Neural crest cell (in vitro differentiated cells): Measurements from ENCODE around the gene TMX1. TPM values are rescaled to one million over a fixed set of nuclear protein-coding genes. Genes with fewer than 3 reads are reported as not detected.

Experiments
- DNase-seq: peaks from one replicate; pipeline ENCODE4 v3.0.0; 2021; ENCODE audit warnings: low read depth, mixed read lengths, low spot score
- H3K27ac Mint-ChIP-seq: one replicate; pipeline ENCODE4 v1.8.0; 2021; ENCODE audit warnings: mild to moderate bottlenecking, mixed read lengths; ENCODE audit not compliant: unreplicated experiment
- H3K27me3 Mint-ChIP-seq: 2 replicates; pipeline ENCODE4 v1.8.0; 2021; ENCODE audit warnings: low read depth, mild to moderate bottlenecking, mixed read lengths
- H3K36me3 Mint-ChIP-seq: 2 replicates; pipeline ENCODE4 v1.8.0; 2021; ENCODE audit warnings: low read depth, mild to moderate bottlenecking, mixed read lengths
- H3K4me1 Mint-ChIP-seq: 2 replicates; pipeline ENCODE4 v1.8.0; 2021; ENCODE audit warnings: mixed read lengths
- H3K4me3 Mint-ChIP-seq: one replicate; pipeline ENCODE4 v1.8.0; 2021; ENCODE audit warnings: mild to moderate bottlenecking, mixed read lengths
- H3K9me3 Mint-ChIP-seq: 2 replicates; pipeline ENCODE4 v1.8.0; 2021; ENCODE audit warnings: mixed read lengths
- total RNA-seq: library from RNA; stranded (reverse); gene quantifications from 2 replicates; pipeline ENCODE4 v1.2.1, GENCODE V29; 2021
- TF ChIP-seq, protein P1 (sequence below): fragments of 200-600 bp; sonication (generic); conservative IDR thresholded peaks from 2 replicates; pipeline ENCODE4 v1.5.0; 2021; ENCODE audit warnings: antibody characterized with exemption, mild to moderate bottlenecking

Gene TMX1
- total RNA-seq, 1 donor from 2014 or later = 61.9 TPM

DNA sequence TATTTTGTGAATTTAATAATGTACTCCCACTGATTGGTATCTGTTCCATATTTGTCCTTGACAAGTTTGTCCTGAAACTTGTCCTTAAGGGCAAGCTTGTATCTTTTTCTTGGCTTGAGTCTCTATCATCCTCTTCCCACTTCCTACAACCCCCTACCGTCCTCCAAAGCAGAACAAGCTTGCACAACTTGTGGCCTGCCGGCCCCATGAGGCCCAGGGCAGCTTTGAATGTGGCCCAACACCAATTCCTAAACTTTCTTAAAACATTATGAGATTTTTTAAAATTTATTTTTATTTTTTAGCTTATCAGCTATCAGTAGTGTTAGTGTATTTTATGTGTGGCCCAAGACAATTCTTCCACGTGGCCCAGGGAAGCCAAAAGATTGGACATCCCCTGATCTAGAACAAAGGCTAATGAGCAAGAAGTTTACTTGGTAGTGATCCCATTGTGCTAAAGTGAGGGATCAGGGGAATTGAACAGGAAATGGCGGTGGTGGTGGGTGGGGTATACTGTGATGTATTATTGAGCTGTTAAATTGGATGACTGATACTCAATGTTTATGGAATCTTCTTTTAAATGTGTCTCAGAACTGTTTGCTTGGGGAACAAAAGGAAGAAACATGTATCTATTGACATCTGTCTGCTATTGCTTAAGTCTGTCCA is 37.8 kb downstream of the TMX1 start:
- H3K4me1 Mint-ChIP-seq = no peaks in the 10 kb centered on the region
- H3K27ac Mint-ChIP-seq = no peak overlapping the region
- H3K36me3 Mint-ChIP-seq = no peaks in the 10 kb centered on the region
- DNase-seq = no peak
- no peaks in the 10 kb centered on the region for H3K27me3 Mint-ChIP-seq
- H3K4me3 Mint-ChIP-seq = no peak overlapping the region
- no peaks in the 10 kb centered on the region for H3K9me3 Mint-ChIP-seq
- TF ChIP-seq, protein P1, sequence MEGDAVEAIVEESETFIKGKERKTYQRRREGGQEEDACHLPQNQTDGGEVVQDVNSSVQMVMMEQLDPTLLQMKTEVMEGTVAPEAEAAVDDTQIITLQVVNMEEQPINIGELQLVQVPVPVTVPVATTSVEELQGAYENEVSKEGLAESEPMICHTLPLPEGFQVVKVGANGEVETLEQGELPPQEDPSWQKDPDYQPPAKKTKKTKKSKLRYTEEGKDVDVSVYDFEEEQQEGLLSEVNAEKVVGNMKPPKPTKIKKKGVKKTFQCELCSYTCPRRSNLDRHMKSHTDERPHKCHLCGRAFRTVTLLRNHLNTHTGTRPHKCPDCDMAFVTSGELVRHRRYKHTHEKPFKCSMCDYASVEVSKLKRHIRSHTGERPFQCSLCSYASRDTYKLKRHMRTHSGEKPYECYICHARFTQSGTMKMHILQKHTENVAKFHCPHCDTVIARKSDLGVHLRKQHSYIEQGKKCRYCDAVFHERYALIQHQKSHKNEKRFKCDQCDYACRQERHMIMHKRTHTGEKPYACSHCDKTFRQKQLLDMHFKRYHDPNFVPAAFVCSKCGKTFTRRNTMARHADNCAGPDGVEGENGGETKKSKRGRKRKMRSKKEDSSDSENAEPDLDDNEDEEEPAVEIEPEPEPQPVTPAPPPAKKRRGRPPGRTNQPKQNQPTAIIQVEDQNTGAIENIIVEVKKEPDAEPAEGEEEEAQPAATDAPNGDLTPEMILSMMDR = no peak

DNA sequence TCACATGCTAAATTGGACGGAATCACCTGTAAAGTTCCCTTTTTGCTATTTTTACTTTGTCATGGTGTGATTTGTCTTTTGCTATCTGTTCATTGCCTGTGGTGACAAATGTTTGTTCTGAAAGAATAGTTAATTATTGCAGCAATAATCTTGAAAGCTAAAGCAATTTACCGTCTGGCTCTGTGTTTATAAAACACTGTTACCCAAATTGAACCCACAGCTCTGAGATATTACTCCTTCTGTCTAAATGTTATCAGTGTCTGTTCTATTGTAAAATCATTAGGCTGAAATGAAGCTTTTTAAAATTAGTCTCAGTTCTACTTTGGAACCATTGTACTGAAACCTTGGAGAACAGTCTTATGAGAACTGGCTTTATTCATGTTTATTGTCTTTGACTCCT is 42.5 kb downstream of the TMX1 start:
- TF ChIP-seq, protein P1 = no peak
- DNase-seq = no peak
- H3K4me3 Mint-ChIP-seq = no peak overlapping the region
- H3K27ac Mint-ChIP-seq = no peak overlapping the region
- H3K4me1 Mint-ChIP-seq = peaks cover 15% of the 10 kb centered on the region
- no peaks in the 10 kb centered on the region for H3K36me3 Mint-ChIP-seq
- H3K9me3 Mint-ChIP-seq = no peaks in the 10 kb centered on the region
- H3K27me3 Mint-ChIP-seq = no peaks in the 10 kb centered on the region

DNA sequence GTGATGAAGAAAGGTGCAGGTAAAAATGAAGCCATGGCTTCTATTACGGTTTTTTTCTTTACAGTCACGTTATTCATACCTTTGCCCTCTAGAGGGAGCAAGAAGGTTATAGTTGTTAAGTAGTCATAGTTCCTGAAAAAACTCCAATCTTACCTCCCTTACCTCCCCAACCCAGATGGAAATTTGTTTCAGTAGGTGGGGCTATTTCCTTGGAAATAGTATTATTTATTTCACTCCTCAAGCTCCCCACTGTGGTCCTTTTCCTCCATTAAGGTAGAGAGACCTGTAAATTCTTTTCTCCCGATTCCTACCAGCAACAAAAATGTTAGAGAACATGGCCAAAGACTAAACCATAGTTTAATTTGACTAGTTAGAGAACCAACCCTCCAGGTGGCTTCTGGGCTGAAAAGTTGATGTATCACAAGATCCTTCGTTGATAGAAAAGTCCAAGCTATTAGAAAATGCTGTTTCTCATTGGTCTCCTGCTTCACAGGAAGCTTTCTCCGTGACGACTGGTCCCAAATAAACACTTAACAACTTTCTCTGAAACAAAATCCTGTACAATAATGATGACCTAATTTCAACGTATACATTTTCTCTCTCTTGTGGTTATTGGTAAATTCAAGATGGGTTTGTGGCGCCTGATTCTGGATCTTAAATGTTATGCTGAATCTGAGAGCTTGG is 43.5 kb downstream of the TMX1 start:
- no peak overlapping the region for H3K27ac Mint-ChIP-seq
- no peak for DNase-seq
- H3K36me3 Mint-ChIP-seq = no peaks in the 10 kb centered on the region
- TF ChIP-seq, protein P1 = peak; percentile 94
- H3K9me3 Mint-ChIP-seq = no peaks in the 10 kb centered on the region
- H3K4me3 Mint-ChIP-seq = no peak overlapping the region
- no peaks in the 10 kb centered on the region for H3K27me3 Mint-ChIP-seq
- peaks cover 15% of the 10 kb centered on the region for H3K4me1 Mint-ChIP-seq

DNA sequence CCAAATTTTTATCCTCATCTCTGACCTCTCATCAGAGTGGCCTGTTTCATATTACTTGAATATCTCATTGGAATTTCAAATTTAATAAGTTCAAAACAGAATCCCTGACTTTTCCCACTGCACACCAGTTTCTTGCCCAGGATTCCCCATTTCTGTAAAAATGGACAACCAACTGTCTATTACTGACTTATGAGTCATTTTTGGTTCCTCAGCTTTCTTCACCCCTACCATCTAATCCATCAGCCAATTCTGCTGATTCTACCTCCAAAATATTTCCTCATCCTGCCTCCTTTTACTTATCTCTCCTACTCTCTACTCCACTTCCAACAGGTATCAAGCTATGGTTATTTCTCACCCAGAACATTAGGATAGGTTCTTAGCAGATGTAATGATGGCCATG is 44.2 kb downstream of the TMX1 start:
- Mint-ChIP-seq H3K27me3 (no peaks in the 10 kb centered on the region), H3K27ac (no peak overlapping the region), H3K9me3 (no peaks in the 10 kb centered on the region), H3K4me1 (peaks cover 15% of the 10 kb centered on the region), H3K4me3 (no peak overlapping the region), H3K36me3 (no peaks in the 10 kb centered on the region)
- no peak for DNase-seq
- TF ChIP-seq, protein P1 = no peak

DNA sequence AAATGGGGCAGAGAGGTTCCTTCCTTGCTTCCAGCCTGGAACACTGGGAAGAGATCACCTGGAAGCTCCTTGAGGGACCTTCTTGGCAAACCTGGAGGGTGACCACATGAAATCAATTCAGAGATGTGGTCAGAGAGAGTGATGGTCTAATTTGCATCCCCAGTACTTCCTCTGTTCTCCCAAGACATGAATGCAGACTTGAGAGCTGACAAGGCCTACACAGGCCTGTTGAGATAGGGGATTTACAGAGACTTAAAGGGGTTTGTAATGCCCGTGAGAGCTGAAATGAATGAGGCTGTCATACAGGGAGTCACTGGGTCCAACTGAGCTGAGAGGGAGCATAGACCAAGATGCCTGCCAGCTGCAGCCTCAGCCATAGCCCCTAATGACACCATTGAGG is 45.1 kb downstream of the TMX1 start:
- DNase-seq = no peak
- Mint-ChIP-seq H3K4me3 (no peak overlapping the region), H3K4me1 (peaks cover 15% of the 10 kb centered on the region), H3K36me3 (no peaks in the 10 kb centered on the region), H3K9me3 (no peaks in the 10 kb centered on the region), H3K27ac (no peak overlapping the region), H3K27me3 (no peaks in the 10 kb centered on the region)
- TF ChIP-seq, protein P1 = no peak
